ENCODE measurements around the gene XYLT1.
"Not testable (repeated sequence)": the region's sequence is repeated elsewhere in the genome, so short reads cannot be mapped to it uniquely, and the experiment has no call there.

XYLT1 gene

DNA sequence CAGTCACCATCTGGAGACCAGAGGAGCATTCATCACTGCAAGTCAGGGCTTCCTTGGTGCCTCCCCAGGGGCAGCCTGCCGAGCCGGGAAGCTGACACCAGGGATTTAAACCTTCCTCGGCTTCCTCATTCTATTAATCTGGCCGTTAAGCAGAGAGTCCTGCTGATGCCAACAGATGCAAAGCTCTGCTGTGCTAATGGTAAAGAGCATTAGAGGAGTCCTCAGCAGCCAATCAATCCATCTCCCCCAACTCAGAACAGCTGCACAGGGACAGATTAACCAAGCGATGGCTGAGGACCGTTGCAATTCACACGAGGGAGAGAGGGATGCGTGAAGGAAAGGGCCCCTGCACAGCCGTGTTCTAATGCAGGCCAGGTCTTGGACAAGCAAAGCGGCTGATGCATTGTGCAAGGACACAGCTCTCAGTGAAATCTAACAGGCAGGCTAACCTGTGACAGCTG, 116.6 kb downstream of the XYLT1 start:
- no peak for DNase-seq

DNA sequence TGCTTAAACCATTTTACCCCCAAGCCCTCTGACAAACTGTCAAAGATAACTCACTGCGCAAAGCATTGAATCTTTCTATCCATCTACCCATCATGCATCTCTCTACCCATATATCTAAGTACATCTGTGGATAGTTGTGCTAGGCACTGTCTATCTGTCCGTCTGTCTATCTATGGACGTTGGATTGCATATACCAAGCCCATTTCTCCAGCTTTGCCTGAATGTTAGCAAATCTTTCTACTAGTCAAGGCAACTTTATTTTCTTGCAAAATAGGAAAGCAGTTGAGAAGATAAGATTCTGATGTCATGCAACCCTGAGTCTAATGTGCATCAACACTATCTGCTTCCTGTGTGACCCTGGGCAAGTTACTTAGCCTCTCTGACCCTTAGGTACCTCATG, 117.2 kb downstream of the XYLT1 start:
- no peak for DNase-seq

DNA sequence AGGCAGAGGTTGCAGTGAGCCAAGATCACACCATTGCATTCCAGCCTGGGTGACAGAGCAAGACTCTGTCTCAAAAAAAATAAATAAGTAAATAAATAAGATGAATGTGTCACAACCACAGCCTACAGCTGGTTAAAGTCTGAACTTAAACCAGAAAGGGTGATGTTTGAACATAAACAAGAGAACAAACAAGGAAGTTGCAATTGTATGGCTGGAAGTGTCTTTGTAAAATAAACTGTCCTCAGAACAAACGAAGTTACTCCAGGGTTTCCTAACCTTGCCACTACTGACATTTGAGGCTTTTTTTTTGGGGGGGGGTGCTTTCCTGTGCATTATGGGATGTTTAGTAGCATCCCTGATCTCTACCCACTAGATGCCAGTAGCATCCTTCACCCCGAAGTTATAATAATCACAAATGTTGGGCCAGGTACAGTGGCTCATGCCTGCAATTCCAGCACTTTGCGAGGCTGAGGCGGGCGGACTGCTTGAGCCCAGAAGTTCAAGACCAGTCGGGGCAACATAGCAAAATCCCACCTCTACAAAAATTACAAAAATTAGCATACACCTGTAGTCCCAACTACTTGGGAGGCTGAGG, 119.2 kb downstream of the XYLT1 start:
- no peak for DNase-seq

DNA sequence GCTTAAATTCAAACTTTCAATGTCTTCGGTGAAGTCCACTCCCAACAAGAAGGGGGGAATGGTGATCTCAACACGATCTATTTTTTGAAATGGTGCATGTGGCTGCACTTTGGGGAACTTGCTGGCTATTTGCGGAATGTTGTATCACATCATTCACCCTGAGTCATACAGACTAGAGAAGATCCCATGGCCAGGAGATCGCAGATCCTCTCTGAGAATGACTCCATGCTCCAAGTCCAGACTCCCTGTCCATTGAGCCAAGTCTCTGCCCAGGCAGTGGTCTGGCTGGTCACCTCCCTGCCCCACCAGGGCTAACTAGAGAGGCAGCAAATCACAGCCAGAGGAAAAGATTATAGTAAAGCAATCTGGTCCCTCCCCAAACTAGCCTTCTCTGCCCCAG, 120.6 kb downstream of the XYLT1 start:
- no peak for DNase-seq

- DNase-seq: no peak
Measured at GRCh38 chr16:17348826-17349225, 121.9 kb downstream of the XYLT1 start.

DNA sequence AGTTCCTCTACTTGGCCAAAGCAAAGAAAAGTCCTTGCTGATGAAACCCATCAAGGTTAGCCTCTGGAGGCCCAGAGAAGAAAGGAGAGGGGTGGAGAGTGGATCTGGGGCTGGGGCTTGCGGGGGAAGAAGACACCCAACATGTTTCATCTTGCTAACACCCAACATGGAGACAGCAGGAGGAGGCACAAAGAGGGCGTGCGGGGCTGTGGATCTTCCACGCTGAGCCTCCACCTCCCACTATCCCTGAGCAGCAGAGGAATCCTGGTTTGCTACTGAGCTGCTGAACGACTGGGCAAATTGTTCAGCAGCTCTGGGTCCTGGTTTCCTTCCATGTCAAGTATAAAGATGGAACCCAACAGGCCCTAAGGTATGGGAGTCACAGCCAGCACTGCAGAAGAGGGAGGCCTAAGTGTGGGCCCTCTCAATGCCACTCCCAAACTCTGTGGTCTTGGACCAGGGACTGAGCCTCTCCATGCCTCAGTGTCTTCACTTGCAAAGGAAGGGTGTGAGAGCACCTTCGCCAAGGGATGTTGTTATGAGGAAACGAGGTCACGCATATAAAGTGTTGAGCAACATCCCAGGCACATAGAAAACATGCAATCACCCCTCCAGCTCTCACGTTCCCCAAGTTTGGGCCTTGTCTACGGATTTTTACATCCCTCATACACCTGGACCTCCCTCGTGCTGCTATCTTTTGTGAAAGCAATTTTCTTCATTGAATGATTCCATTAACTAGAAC, 122.5 kb downstream of the XYLT1 start:
- no peak for DNase-seq

DNA sequence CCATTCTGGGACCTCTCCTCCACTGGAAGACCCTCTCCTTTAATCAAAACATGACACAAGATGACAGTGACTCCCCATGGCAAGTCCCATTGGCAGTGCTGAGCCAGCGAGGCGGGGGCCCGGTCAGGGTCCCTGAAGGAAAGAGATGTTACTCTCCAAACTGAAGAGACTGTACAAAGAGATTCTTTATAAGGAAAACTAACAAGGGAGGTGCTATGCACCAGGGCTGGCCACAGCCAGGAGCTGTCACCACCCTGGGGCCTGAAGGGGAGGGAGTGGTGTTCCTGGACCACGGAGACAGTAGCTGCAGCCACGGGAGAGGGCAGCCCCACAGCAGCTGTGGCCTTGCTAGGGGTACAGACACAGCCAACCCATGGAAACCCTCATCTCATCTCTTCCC, 123.1 kb downstream of the XYLT1 start:
- DNase-seq: no peak

GRCh38 chr16:17346621-17347569, 123.9 kb downstream of the XYLT1 start:
- DNase-seq: no peak

DNA sequence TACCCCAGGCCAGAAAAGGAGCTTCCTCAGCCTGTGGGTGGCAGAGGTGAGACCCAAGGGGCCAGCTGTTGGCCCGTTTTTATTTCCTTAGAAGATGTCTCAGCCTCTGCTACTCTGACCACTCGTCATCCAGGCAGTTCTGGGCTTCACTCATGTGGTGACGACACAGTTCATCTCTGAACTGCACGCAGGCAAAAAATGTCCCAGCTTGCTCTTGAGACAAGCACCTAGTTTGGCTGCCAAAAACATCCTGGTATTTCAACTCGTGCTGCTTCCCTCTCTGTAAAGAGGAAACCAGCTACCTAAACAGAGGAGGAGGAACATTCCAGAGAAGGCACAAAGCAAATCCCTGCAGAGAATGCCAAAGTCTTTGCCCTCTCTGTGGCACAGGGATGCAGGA, 125.7 kb downstream of the XYLT1 start:
- no peak for DNase-seq

GRCh38 chr16:17343728-17344127, 127.0 kb downstream of the XYLT1 start:
- no peak for DNase-seq

- DNase-seq: peak in 1 of 2 donors; percentile 33
Measured at GRCh38 chr16:17343028-17343427, 127.7 kb downstream of the XYLT1 start.

- no peak for DNase-seq
Measured at GRCh38 chr16:17342031-17342430, 128.7 kb downstream of the XYLT1 start.

DNA sequence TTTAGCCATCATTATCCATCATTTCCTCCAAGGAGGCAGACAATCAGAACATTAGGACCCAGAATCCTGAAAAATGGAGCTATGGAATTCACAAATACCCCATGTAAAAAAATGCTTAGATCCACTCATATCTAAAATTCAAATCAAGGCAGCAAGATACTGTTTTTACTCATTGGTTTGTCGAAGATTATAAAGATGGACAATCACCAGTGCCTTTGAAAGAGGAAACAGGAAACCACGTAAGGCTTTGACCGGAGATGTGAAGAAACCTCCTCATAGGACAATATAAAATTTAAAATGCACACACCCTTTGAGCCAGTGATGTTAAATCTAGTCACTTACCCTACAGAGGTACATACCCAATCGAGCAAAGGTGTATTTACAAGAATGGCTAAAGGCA, 130.0 kb downstream of the XYLT1 start:
- no peak for DNase-seq

- DNase-seq: no peak
Measured at GRCh38 chr16:17339764-17340541, 130.8 kb downstream of the XYLT1 start.

DNA sequence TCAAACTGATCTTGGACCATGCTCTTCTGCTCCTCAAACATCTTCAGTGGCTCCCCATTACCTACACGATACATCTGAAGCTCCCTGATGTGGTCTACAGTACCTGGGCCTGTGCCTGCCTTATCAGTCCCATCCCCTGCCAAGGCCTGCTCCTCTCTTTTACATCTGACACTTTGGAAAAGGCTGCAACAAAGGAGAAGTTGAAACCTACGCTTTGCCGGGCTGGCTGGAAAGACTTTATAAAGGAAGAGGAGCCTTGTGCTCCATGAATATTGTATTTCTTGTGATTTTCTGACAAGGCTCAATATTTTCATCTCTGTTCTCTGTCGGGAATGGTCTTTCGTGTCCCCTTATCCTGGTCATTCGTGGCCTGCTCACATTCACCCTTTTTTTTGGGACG, 132.5 kb downstream of the XYLT1 start:
- no peak for DNase-seq

- no peak for DNase-seq
Measured at GRCh38 chr16:17336530-17336900, 134.2 kb downstream of the XYLT1 start.

GRCh38 chr16:17335826-17336529, 134.8 kb downstream of the XYLT1 start:
- no peak for DNase-seq

- DNase-seq: not testable (repeated sequence)
Measured at GRCh38 chr16:17335406-17335805, 135.4 kb downstream of the XYLT1 start.

- DNase-seq: no peak
Measured at GRCh38 chr16:17334096-17334495, 136.7 kb downstream of the XYLT1 start.

DNA sequence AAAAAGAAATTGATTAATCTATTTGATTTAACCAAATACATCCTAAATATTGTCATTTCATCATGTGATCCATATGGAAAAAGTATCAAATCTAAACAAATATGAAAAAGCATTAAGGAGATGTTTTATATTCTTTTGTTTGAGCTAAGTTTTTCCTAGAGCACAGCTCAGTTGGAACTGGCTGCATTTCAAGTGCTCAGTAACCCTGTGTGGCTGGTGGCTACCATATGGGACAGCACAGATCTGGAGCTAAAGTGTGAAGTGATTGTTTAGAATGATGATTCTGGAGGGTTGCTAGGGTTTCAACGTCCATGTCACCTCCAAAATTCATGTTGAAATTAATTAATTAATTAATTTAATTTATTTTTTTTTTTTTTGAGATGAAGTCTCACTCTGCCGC, 137.5 kb downstream of the XYLT1 start:
- no peak for DNase-seq

DNA sequence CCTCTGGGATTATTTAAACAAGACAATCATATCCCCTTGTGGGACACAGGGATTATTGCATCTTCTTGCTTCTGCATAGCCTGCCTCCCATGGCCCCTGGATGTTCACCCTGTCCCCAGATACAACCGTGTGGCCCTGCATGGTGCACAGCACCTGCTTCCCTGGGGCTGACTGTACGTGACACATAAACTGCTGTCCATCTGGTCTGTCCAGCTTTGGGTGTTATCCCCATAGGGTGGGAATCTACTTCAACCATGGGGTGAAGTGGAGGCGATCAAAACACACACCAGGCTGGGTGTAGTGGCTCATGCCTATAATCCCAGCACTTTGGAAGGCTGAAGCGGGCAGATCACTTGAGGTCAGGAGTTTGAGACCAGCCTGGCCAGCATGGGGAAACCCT, 138.8 kb downstream of the XYLT1 start:
- no peak for DNase-seq

- no peak for DNase-seq
Measured at GRCh38 chr16:17331071-17331607, 139.6 kb downstream of the XYLT1 start.

Measured in hippocampal formation (tissue), 2 donors.